Stomach (tissue), 9 donors: ENCODE measurements around the gene CLCN6. TPM values are rescaled to one million over a fixed set of nuclear protein-coding genes. Genes with fewer than 3 reads are reported as not detected.

Experiments
- DNase-seq, 2 donors: peaks; one replicate each; pipeline versions ENCODE4 v3.0.0 to v3.0.0-alpha.2; 2013 to 2019
- H3K27ac ChIP-seq, 5 donors: fragments of 200-600 bp in 4 of 5; sonication (generic) in 4 of 5; one replicate each; pipeline ENCODE4 v1.5.1; 2013 to 2019; ENCODE audit warnings: mild to moderate bottlenecking in 1 of 5, moderate library complexity in 1 of 5
- H3K27me3 ChIP-seq, 3 donors: fragments of 200-600 bp; sonication (generic); one replicate each; pipeline ENCODE4 v1.5.1; 2017 to 2019; ENCODE audit warnings: mixed run types in 1 of 3
- H3K36me3 ChIP-seq, 4 donors: fragments of 200-600 bp; sonication (generic); 1 replicate in 3 of 4; 2 replicates in 1 of 4; pipeline ENCODE4 v1.5.1; 2016 to 2019
- H3K4me1 ChIP-seq, 4 donors: fragments of 200-600 bp; sonication (generic); one replicate each; pipeline ENCODE4 v1.5.1; 2016 to 2019
- H3K4me3 ChIP-seq, 4 donors: fragments of 200-600 bp; sonication (generic) in 3 of 4; one replicate each; pipeline ENCODE4 v1.5.1; 2016 to 2019; ENCODE audit warnings: mild to moderate bottlenecking in 1 of 4
- H3K9me3 ChIP-seq, 4 donors: fragments of 200-600 bp; sonication (generic); one replicate each; pipeline ENCODE4 v1.5.1; 2016 to 2019
- CTCF ChIP-seq, 7 experiments: fragments of 450-650 bp in 4 of 7; fragments of 200-600 bp in 3 of 7; sonication (generic) in 3 of 7; IDR thresholded peaks; one replicate each; pipeline ENCODE4 v1.5.1; 2016 to 2019; ENCODE audit warnings: antibody characterized with exemption in 7 of 7, control low read depth in 2 of 7, mild to moderate bottlenecking in 1 of 7
- EP300 ChIP-seq: sonication (generic); formaldehyde crosslinking; IDR thresholded peaks from one replicate; pipeline ENCODE4 v1.6.1; 2017; ENCODE audit warnings: antibody characterized with exemption
- POLR2A ChIP-seq, 4 donors: fragments of 450-650 bp; IDR thresholded peaks; one replicate each; pipeline ENCODE4 v1.6.1; 2016; ENCODE audit warnings: antibody characterized with exemption in 4 of 4, control low read depth in 2 of 4, mild to moderate bottlenecking in 1 of 4, moderate library complexity in 1 of 4
- POLR2AphosphoS5 ChIP-seq, 3 donors: sonication (generic); formaldehyde crosslinking; IDR thresholded peaks; one replicate each; pipeline ENCODE4 v1.6.1; 2016; ENCODE audit warnings: antibody characterized with exemption in 3 of 3
- WGBS, 5 donors: extraction: QIAGEN DNeasy Blood & Tissue Kit in 3 of 5; methylation state at CpG; one replicate each; pipeline versions ENCODE4 v1.1.5 to v1.1.7; 2013 to 2018; 5-methylcytosine and 5-hydroxymethylcytosine counted together
- intact Hi-C: fragments of 100-400 bp; cut with DNase I; formaldehyde crosslinking; loops from one replicate; pipeline ENCODE4 v1.15.1; 2023; ENCODE audit warnings: low total_unique reads
- polyA plus RNA-seq, 3 donors: library from polyadenylated mRNA; stranded (reverse); fragments of 200-250 nt; gene quantifications; one replicate each; pipeline ENCODE4 v1.2.3, GENCODE V29; 2013
- small RNA-seq, 4 donors: library from RNA; depleted of rRNA; stranded (forward); fragments of <200 nt; gene quantifications; one replicate each; pipeline ENCODE3, GENCODE V24; 2016
- total RNA-seq, 5 donors: library from RNA; depleted of rRNA; stranded (reverse); fragments of >200 nt; gene quantifications; one replicate each; pipeline versions ENCODE4 v1.1.0 to v1.2.3, GENCODE V29; 2014 to 2016
- donor health status: healthy with polysubstance abuse.
- donor health status: Bipolar disorder and iron deficiency.
- donor health status: healthy.

Gene CLCN6
- total and polyA plus RNA-seq, 8 donors, result 4.1 to 49.6 (median 10.2) TPM

GRCh38 chr1:11891433-11892186 is 85.6 kb downstream of the CLCN6 start:
- H3K4me1 ChIP-seq, result no peaks in the 10 kb centered on the region
- no peaks in the 10 kb centered on the region for H3K36me3 ChIP-seq
- no peak overlapping the region for H3K27ac ChIP-seq
- no peak for DNase-seq
- H3K4me3 ChIP-seq, result no peak overlapping the region
- intact Hi-C loops, result loop anchor here (5.0 kb wide), 1 partner anchor 54 kb away; no protein-coding TSS in a partner anchor
- no peaks in the 10 kb centered on the region for H3K9me3 ChIP-seq
- TF ChIP-seq POLR2AphosphoS5 (IDR thresholded peaks at IDR 0.05) (no peak), EP300 (no peak), POLR2A (IDR thresholded peaks at IDR 0.05) (no peak), CTCF (IDR thresholded peaks at IDR 0.05) (no peak)
- peaks cover 0 to 56% (median 0%) of the 10 kb centered on the region in 3 donors for H3K27me3 ChIP-seq
- WGBS, 5 donors, result 72 to 83% (median 73%) methylated on average over 6 of the region's 6 CpGs

Small RNA genes within 50 kb of the gene (small RNA-seq; reads per million reads assigned to genes)
- 0 reads per million in 4 donors for gene RF02156
- gene RF02157, result 0 reads per million in 4 donors
- gene RF02158, result 0 reads per million in 4 donors

Other genes starting within 250 kb of the CLCN6 start
- 10 to 100 TPM in 1 of 5 donors, 1 to 10 TPM in 2, not detected in 2; 2.5 to 12.5 (median 5.0) TPM for gene FBXO2, start 151.8 kb upstream of the CLCN6 start, total RNA-seq
- gene FBXO2, start 151.8 kb upstream of the CLCN6 start, polyA plus RNA-seq, result 10 to 100 TPM in 2 of 3 donors, 1 to 10 TPM in 1; 5.5 to 16.7 (median 15.4) TPM
- gene FBXO44, start 151.3 kb upstream of the CLCN6 start, total RNA-seq, result 10 to 100 TPM in 2 of 5 donors, 1 to 10 TPM in 3; 3.6 to 54.8 (median 9.0) TPM
- gene FBXO44, start 151.3 kb upstream of the CLCN6 start, polyA plus RNA-seq, result 10 to 100 TPM in 2 of 3 donors, 1 to 10 TPM in 1; 7.6 to 22.7 (median 17.0) TPM
- 1 to 10 TPM in 4 of 5 donors, not detected in 1; 1.2 to 9.1 (median 7.1) TPM for gene FBXO6, start 142.0 kb upstream of the CLCN6 start, total RNA-seq
- 10 to 100 TPM; 14.1 to 15.7 (median 15.0) TPM for gene FBXO6, start 142.0 kb upstream of the CLCN6 start, polyA plus RNA-seq
- 10 to 100 TPM in 3 of 5 donors, 1 to 10 TPM in 2; 7.2 to 23.9 (median 14.3) TPM for gene MAD2L2, start 125.0 kb upstream of the CLCN6 start, total RNA-seq
- 10 to 100 TPM; 45.6 to 54.4 (median 47.3) TPM for gene MAD2L2, start 125.0 kb upstream of the CLCN6 start, polyA plus RNA-seq
- under 1 TPM in 1 of 5 donors, not detected in 4; 0.18 TPM for gene DRAXIN, start 114.5 kb upstream of the CLCN6 start, total RNA-seq
- under 1 TPM in 2 of 3 donors, not detected in 1; 0.03 to 0.06 TPM for gene DRAXIN, start 114.5 kb upstream of the CLCN6 start, polyA plus RNA-seq
- 10 to 100 TPM in 4 of 5 donors, 1 to 10 TPM in 1; 4.1 to 76.3 (median 21.6) TPM for gene AGTRAP, start 70.1 kb upstream of the CLCN6 start, total RNA-seq
- 10 to 100 TPM; 27.8 to 60.3 (median 32.6) TPM for gene AGTRAP, start 70.1 kb upstream of the CLCN6 start, polyA plus RNA-seq
- 1 to 10 TPM in 1 of 5 donors, not detected in 4; 1.6 TPM for gene C1orf167, start 44.0 kb upstream of the CLCN6 start, total RNA-seq
- gene C1orf167, start 44.0 kb upstream of the CLCN6 start, polyA plus RNA-seq, result 1 to 10 TPM in 2 of 3 donors, not detected in 1; 2.0 to 4.7 TPM
- gene MTHFR, start 227 bp upstream of the CLCN6 start, total RNA-seq, result 100 to 1,000 TPM in 2 of 5 donors, 10 to 100 TPM in 3; 42.0 to 171 (median 75.6) TPM
- 1 to 10 TPM; 5.3 to 8.9 (median 5.5) TPM for gene MTHFR, start 227 bp upstream of the CLCN6 start, polyA plus RNA-seq
- 1 to 10 TPM in 2 of 5 donors, not detected in 3; 4.2 to 7.2 TPM for gene NPPA, start 41.6 kb downstream of the CLCN6 start, total RNA-seq
- 1 to 10 TPM in 2 of 3 donors, under 1 TPM in 1; 0.48 to 2.7 (median 2.0) TPM for gene NPPA, start 41.6 kb downstream of the CLCN6 start, polyA plus RNA-seq
- 1 to 10 TPM in 1 of 5 donors, not detected in 4; 1.6 TPM for gene NPPB, start 52.8 kb downstream of the CLCN6 start, total RNA-seq
- 10 to 100 TPM in 1 of 3 donors, 1 to 10 TPM in 2; 1.0 to 12.8 (median 3.9) TPM for gene NPPB, start 52.8 kb downstream of the CLCN6 start, polyA plus RNA-seq
- 100 to 1,000 TPM in 2 of 5 donors, 10 to 100 TPM in 3; 21.0 to 525 (median 70.0) TPM for gene KIAA2013, start 120.2 kb downstream of the CLCN6 start, total RNA-seq
- gene KIAA2013, start 120.2 kb downstream of the CLCN6 start, polyA plus RNA-seq, result 10 to 100 TPM; 14.4 to 28.9 (median 15.5) TPM
- 10 to 100 TPM in 4 of 5 donors, 1 to 10 TPM in 1; 8.2 to 56.2 (median 39.4) TPM for gene PLOD1, start 128.5 kb downstream of the CLCN6 start, total RNA-seq
- 10 to 100 TPM in 2 of 3 donors, 1 to 10 TPM in 1; 9.8 to 39.5 (median 31.1) TPM for gene PLOD1, start 128.5 kb downstream of the CLCN6 start, polyA plus RNA-seq
- gene MFN2, start 174.3 kb downstream of the CLCN6 start, total RNA-seq, result 10 to 100 TPM; 46.6 to 68.0 (median 53.6) TPM
- 10 to 100 TPM; 31.2 to 41.9 (median 37.4) TPM for gene MFN2, start 174.3 kb downstream of the CLCN6 start, polyA plus RNA-seq
- gene MIIP, start 213.3 kb downstream of the CLCN6 start, total RNA-seq, result 100 to 1,000 TPM in 1 of 5 donors, 10 to 100 TPM in 3, 1 to 10 TPM in 1; 1.8 to 107 (median 13.2) TPM
- 10 to 100 TPM; 22.1 to 32.7 (median 25.7) TPM for gene MIIP, start 213.3 kb downstream of the CLCN6 start, polyA plus RNA-seq